HEK293 (cell line): ENCODE results near the gene EVX1.

Experiments used
- CTCF ChIA-PET: fragments of 350-600 bp; formaldehyde crosslinking; extraction: SDS; loops from one replicate; lab custom pipeline; 2021; ENCODE audit warnings: antibody characterized with exemption; lab: Yijun Ruan, JAX
- POLR2A ChIA-PET: fragments of 300-600 bp; formaldehyde crosslinking; extraction: SDS; loops from one replicate; lab custom pipeline; 2020; ENCODE audit warnings: antibody characterized with exemption, inconsistent platforms; lab: Yijun Ruan, JAX
- H3K27ac ChIP-seq: fragments of 200-500 bp; sonication (Bioruptor generic); 2 replicates; pipeline ENCODE4 v1.5.1; 2014; ENCODE audit warnings: low read depth, low read length, control low read depth, inconsistent platforms; ENCODE audit errors: extremely low read depth
- H3K36me3 ChIP-seq, 2 experiments: fragments of 200-500 bp in 1 of 2; sonication (Bioruptor generic) in 1 of 2; 1 replicate in 1 of 2; 2 replicates in 1 of 2; pipeline ENCODE4 v1.5.1; 2014 to 2017; ENCODE audit warnings: inconsistent platforms in 2 of 2, low read length in 2 of 2; ENCODE audit not compliant: control insufficient read depth in 2 of 2, insufficient read depth in 1 of 2
- H3K4me1 ChIP-seq: fragments of 200-500 bp; sonication (Bioruptor generic); 2 replicates; pipeline ENCODE4 v1.5.1; 2014; ENCODE audit warnings: mild to moderate bottlenecking, low read length, inconsistent platforms; ENCODE audit not compliant: control insufficient read depth, insufficient read depth
- H3K4me3 ChIP-seq: 2 replicates; pipeline ENCODE4 v1.5.1; 2011; ENCODE audit warnings: low read depth, mild to moderate bottlenecking, control low read depth, low read length, moderate library complexity
- H3K9me3 ChIP-seq: fragments of 200-500 bp; sonication (Bioruptor generic); 2 replicates; pipeline ENCODE4 v1.5.1; 2014; ENCODE audit warnings: low read depth, low read length, inconsistent platforms; ENCODE audit not compliant: control insufficient read depth, insufficient read depth
- CTCF ChIP-seq: fragments of 450-650 bp; formaldehyde crosslinking; IDR thresholded peaks from 2 replicates; pipeline ENCODE4 v1.5.1; 2016; ENCODE audit warnings: missing biosample characterization, missing genetic modification characterization
- HOXA7 ChIP-seq: sonication (generic); formaldehyde crosslinking; IDR thresholded peaks from 2 replicates; pipeline ENCODE4 v1.8.1; 2022; ENCODE audit warnings: missing genetic modification reagents, borderline replicate concordance
- KLF10 ChIP-seq: fragments of 450-650 bp; IDR thresholded peaks from 2 replicates; pipeline ENCODE4 v1.5.1; 2018; ENCODE audit warnings: missing biosample characterization, mild to moderate bottlenecking, missing genetic modification characterization
- ZEB2 ChIP-seq: fragments of 450-650 bp; formaldehyde crosslinking; IDR thresholded peaks from 2 replicates; pipeline ENCODE4 v1.5.1; 2016; ENCODE audit warnings: missing biosample characterization, missing genetic modification characterization
- ZNF157 ChIP-seq: fragments of 450-650 bp; formaldehyde crosslinking; IDR thresholded peaks from 2 replicates; pipeline ENCODE4 v1.5.1; 2016; ENCODE audit warnings: missing biosample characterization, missing genetic modification characterization
- ZNF558 ChIP-seq: fragments of 450-650 bp; formaldehyde crosslinking; IDR thresholded peaks from 2 replicates; pipeline ENCODE4 v1.5.1; 2016; ENCODE audit warnings: missing biosample characterization, missing genetic modification characterization
- ZNF560 ChIP-seq: fragments of 450-650 bp; formaldehyde crosslinking; IDR thresholded peaks from 2 replicates; pipeline ENCODE4 v1.5.1; 2017; ENCODE audit warnings: missing biosample characterization, missing genetic modification characterization, borderline replicate concordance
- ZNF658 ChIP-seq: fragments of 450-650 bp; formaldehyde crosslinking; IDR thresholded peaks from 2 replicates; pipeline ENCODE4; 2016; ENCODE audit warnings: missing biosample characterization, missing genetic modification characterization

Gene EVX1

GRCh38 chr7:27297356-27297755, 54.8 kb downstream of the EVX1 start:
- no peak overlapping the region for H3K27ac ChIP-seq
- H3K4me1 ChIP-seq, result 0 out of 2 replicates have a peak, but pooled peaks cover 6% of the 10 kb centered on the region
- ChIA-PET POLR2A (interaction anchor here (0.8 kb wide), 1 partner anchor 14 kb away, joined by 6 read pairs; no protein-coding TSS in a partner anchor), CTCF (interaction anchor here (0.6 kb wide), 1 partner anchor 155 kb away, joined by 5 read pairs; no protein-coding TSS in a partner anchor)
- TF ChIP-seq CTCF (tag by site-specific recombination) (no peak), HOXA7 (CRISPR knock-in tag) (no peak), ZNF157 (tag by site-specific recombination) (no peak), KLF10 (tag by site-specific recombination) (no peak), ZNF658 (no peak), ZNF558 (no peak), ZNF560 (tag by site-specific recombination) (no peak), ZEB2 (tag by site-specific recombination) (no peak)
- H3K36me3 ChIP-seq, result no peaks in the 10 kb centered on the region
- H3K4me3 ChIP-seq, result no peak overlapping the region
- no peaks in the 10 kb centered on the region for H3K9me3 ChIP-seq
